Suprapubic skin (tissue), 4 donors: ENCODE data around the gene PDE3A. TPM values are rescaled to one million over a fixed set of nuclear protein-coding genes. Genes with fewer than 3 reads are reported as not detected.

Source experiments
- DNase-seq, 2 donors: peaks; one replicate each; pipeline ENCODE4 v3.0.0-alpha.2; 2019; ENCODE audit warnings: low spot score in 2 of 2
- H3K27ac ChIP-seq: fragments of 200-600 bp; sonication (generic); one replicate; pipeline ENCODE4 v1.5.1; 2019
- H3K27me3 ChIP-seq: fragments of 200-600 bp; sonication (generic); one replicate; pipeline ENCODE4 v1.5.1; 2019
- H3K36me3 ChIP-seq: fragments of 200-600 bp; sonication (generic); one replicate; pipeline ENCODE4 v1.5.1; 2019
- H3K4me1 ChIP-seq: fragments of 200-600 bp; sonication (generic); one replicate; pipeline ENCODE4 v1.5.1; 2019
- H3K4me3 ChIP-seq: fragments of 200-600 bp; sonication (generic); one replicate; pipeline ENCODE4 v1.5.1; 2019; ENCODE audit warnings: mild to moderate bottlenecking
- H3K9me3 ChIP-seq: fragments of 200-600 bp; sonication (generic); one replicate; pipeline ENCODE4 v1.5.1; 2019
- CTCF ChIP-seq, 2 donors: fragments of 200-600 bp in 1 of 2; fragments of 450-650 bp in 1 of 2; sonication (generic) in 1 of 2; IDR thresholded peaks; one replicate each; pipeline ENCODE4 v1.5.1; 2016 to 2019; ENCODE audit warnings: antibody characterized with exemption in 2 of 2, mild to moderate bottlenecking in 1 of 2, moderate library complexity in 1 of 2
- EP300 ChIP-seq: sonication (generic); formaldehyde crosslinking; IDR thresholded peaks from one replicate; pipeline ENCODE4 v1.6.1; 2017; ENCODE audit warnings: antibody characterized with exemption
- POLR2A ChIP-seq, 2 donors: fragments of 450-650 bp; IDR thresholded peaks; one replicate each; pipeline ENCODE4 v1.6.1; 2017; ENCODE audit warnings: antibody characterized with exemption in 2 of 2, mild to moderate bottlenecking in 2 of 2, moderate library complexity in 2 of 2
- POLR2AphosphoS5 ChIP-seq, 3 donors: sonication (generic); formaldehyde crosslinking; IDR thresholded peaks; one replicate each; pipeline ENCODE4 v1.6.1; 2017; ENCODE audit warnings: antibody characterized with exemption in 3 of 3
- WGBS: methylation state at CpG from one replicate; pipeline ENCODE4 v1.1.5; 2018; 5-methylcytosine and 5-hydroxymethylcytosine counted together
- total RNA-seq, 4 donors: library from RNA; depleted of rRNA; stranded (reverse); fragments of >200 nt; gene quantifications; one replicate each; pipeline ENCODE4 v1.1.0, GENCODE V29; 2016

The PDE3A gene
- total RNA-seq, 4 donors from 2014 or later = 0.79 to 3.4 (median 1.4) TPM

GRCh38 chr12:20476551-20476950 lies 108.2 kb downstream of the PDE3A start:
- Histone ChIP-seq H3K27me3 (no peaks in the 10 kb centered on the region), H3K27ac (no peak overlapping the region), H3K4me1 (no peaks in the 10 kb centered on the region), H3K36me3 (no peaks in the 10 kb centered on the region), H3K9me3 (no peaks in the 10 kb centered on the region), H3K4me3 (no peak overlapping the region)
- WGBS = 91% methylated on average over 2 of the region's 2 CpGs
- TF ChIP-seq POLR2A (IDR thresholded peaks at IDR 0.05) (no peak), POLR2AphosphoS5 (IDR thresholded peaks at IDR 0.05) (no peak), CTCF (IDR thresholded peaks at IDR 0.05) (no peak), EP300 (no peak)
- DNase-seq = no peak

- 81% methylated on average over 5 of the region's 5 CpGs for WGBS
- Histone ChIP-seq H3K4me3 (no peak overlapping the region), H3K36me3 (no peaks in the 10 kb centered on the region), H3K9me3 (no peaks in the 10 kb centered on the region), H3K27me3 (no peaks in the 10 kb centered on the region), H3K27ac (no peak overlapping the region), H3K4me1 (no peaks in the 10 kb centered on the region)
- no peak for TF ChIP-seq EP300
- TF ChIP-seq POLR2A (IDR thresholded peaks at IDR 0.05) = no peak
- no peak for TF ChIP-seq CTCF (IDR thresholded peaks at IDR 0.05)
- DNase-seq = no peak
Observed at GRCh38 chr12:20477255-20477654, 108.9 kb downstream of the PDE3A start.

- no peaks in the 10 kb centered on the region for H3K36me3 ChIP-seq
- no peak overlapping the region for H3K4me3 ChIP-seq
- 77% methylated on average over 4 of the region's 4 CpGs for WGBS
- no peak overlapping the region for H3K27ac ChIP-seq
- H3K27me3 ChIP-seq = no peaks in the 10 kb centered on the region
- TF ChIP-seq EP300 (no peak), POLR2A (IDR thresholded peaks at IDR 0.05) (no peak), CTCF (IDR thresholded peaks at IDR 0.05) (no peak), POLR2AphosphoS5 (IDR thresholded peaks at IDR 0.05) (no peak)
- DNase-seq = no peak
- no peaks in the 10 kb centered on the region for H3K4me1 ChIP-seq
- no peaks in the 10 kb centered on the region for H3K9me3 ChIP-seq
Observed at GRCh38 chr12:20477672-20478071, 109.3 kb downstream of the PDE3A start.

GRCh38 chr12:20482491-20483054 lies 114.2 kb downstream of the PDE3A start:
- Histone ChIP-seq H3K4me3 (no peak overlapping the region), H3K27me3 (no peaks in the 10 kb centered on the region), H3K36me3 (no peaks in the 10 kb centered on the region), H3K4me1 (no peaks in the 10 kb centered on the region), H3K9me3 (no peaks in the 10 kb centered on the region), H3K27ac (no peak overlapping the region)
- no peak for DNase-seq
- TF ChIP-seq POLR2A (IDR thresholded peaks at IDR 0.05) (no peak), POLR2AphosphoS5 (IDR thresholded peaks at IDR 0.05) (no peak), CTCF (IDR thresholded peaks at IDR 0.05) (no peak), EP300 (no peak)
- WGBS = 65% methylated on average over 2 of the region's 2 CpGs

- TF ChIP-seq CTCF (IDR thresholded peaks at IDR 0.05) = no peak
- no peak for TF ChIP-seq POLR2A (IDR thresholded peaks at IDR 0.05)
- no peak for TF ChIP-seq EP300
- TF ChIP-seq POLR2AphosphoS5 (IDR thresholded peaks at IDR 0.05) = no peak
- H3K36me3 ChIP-seq = no peaks in the 10 kb centered on the region
- DNase-seq = no peak
- H3K4me1 ChIP-seq = no peaks in the 10 kb centered on the region
- H3K27me3 ChIP-seq = no peaks in the 10 kb centered on the region
- WGBS = 95% methylated on average over 1 of the region's 1 CpG
- H3K4me3 ChIP-seq = no peak overlapping the region
- H3K27ac ChIP-seq = no peak overlapping the region
- no peaks in the 10 kb centered on the region for H3K9me3 ChIP-seq
Observed at GRCh38 chr12:20483776-20484175, 115.4 kb downstream of the PDE3A start.
